Osteoblast (primary cell): ENCODE results near the gene RALBP1. TPM values are rescaled to one million over a fixed set of nuclear protein-coding genes. Genes with fewer than 3 reads are reported as not detected.

ENCODE experiments used
- DNase-seq: peaks from one replicate; pipeline ENCODE4 v3.0.0; 2011; ENCODE audit warnings: low spot score, mixed read lengths; ENCODE audit not compliant: insufficient read length; ENCODE audit errors: missing footprints
- H2AFZ ChIP-seq: 2 replicates; pipeline ENCODE4 v1.6.0; 2011; ENCODE audit warnings: mild to moderate bottlenecking, low read length
- H3K27ac ChIP-seq: 2 replicates; pipeline ENCODE4 v1.5.1; 2011; ENCODE audit warnings: mild to moderate bottlenecking, low read depth, low read length, moderate library complexity
- H3K27me3 ChIP-seq: 2 replicates; pipeline ENCODE4 v1.6.0; 2012; ENCODE audit warnings: mild to moderate bottlenecking, control low read depth, inconsistent platforms, low read length, moderate library complexity; ENCODE audit not compliant: insufficient read depth
- H3K36me3 ChIP-seq: 2 replicates; pipeline ENCODE4 v1.5.1; 2011; ENCODE audit warnings: mild to moderate bottlenecking, low read length, control low read depth, moderate library complexity; ENCODE audit not compliant: insufficient read depth
- H3K4me1 ChIP-seq: 2 replicates; pipeline ENCODE4 v1.5.1; 2011; ENCODE audit warnings: mild to moderate bottlenecking, low read length, control low read depth, moderate library complexity; ENCODE audit not compliant: insufficient read depth
- H3K4me2 ChIP-seq: 2 replicates; pipeline ENCODE4 v1.6.0; 2011; ENCODE audit warnings: mild to moderate bottlenecking, low read length; ENCODE audit not compliant: insufficient read depth
- H3K4me3 ChIP-seq: fragments of 200-600 bp; sonication (generic); 3 replicates; pipeline ENCODE4 v1.5.1; 2012; ENCODE audit warnings: mild to moderate bottlenecking, low read length, inconsistent platforms; ENCODE audit not compliant: insufficient read depth
- H3K79me2 ChIP-seq: 2 replicates; pipeline ENCODE4 v1.6.0; 2012; ENCODE audit warnings: mild to moderate bottlenecking, low read length, control low read depth, inconsistent platforms; ENCODE audit not compliant: insufficient read depth
- H3K9me3 ChIP-seq: 2 replicates; pipeline ENCODE4 v1.5.1; 2011; ENCODE audit warnings: low read depth, low read length, control low read depth
- H4K20me1 ChIP-seq: 2 replicates; pipeline ENCODE4 v1.6.0; 2012; ENCODE audit warnings: mild to moderate bottlenecking, low read length, control low read depth; ENCODE audit not compliant: insufficient read depth
- CTCF ChIP-seq: IDR thresholded peaks from 2 replicates; pipeline ENCODE4 v1.5.1; 2011; ENCODE audit warnings: mild to moderate bottlenecking, low read depth, low read length, moderate library complexity; ENCODE audit errors: extremely low read depth
- total RNA-seq: library from RNA; depleted of rRNA; stranded (reverse); fragments of >200 nt; gene quantifications from 2 replicates; pipeline ENCODE4 v1.2.3, GENCODE V29; 2012

Gene RALBP1
- total RNA-seq, 1 donor = 90.8 TPM

- peaks cover 85% of the 10 kb centered on the region for H3K36me3 ChIP-seq
- no peaks in the 10 kb centered on the region for H3K27me3 ChIP-seq
- H2AFZ ChIP-seq = no peak overlapping the region
- H3K79me2 ChIP-seq = peaks cover 15% of the 10 kb centered on the region
- peaks cover 9% of the 10 kb centered on the region for H4K20me1 ChIP-seq
- no peak for TF ChIP-seq CTCF
- no peaks in the 10 kb centered on the region for H3K9me3 ChIP-seq
- H3K4me2 ChIP-seq = no peak overlapping the region
- no peak overlapping the region for H3K27ac ChIP-seq
- H3K4me3 ChIP-seq = no peak overlapping the region
- no peaks in the 10 kb centered on the region for H3K4me1 ChIP-seq
- DNase-seq = no peak
These were observed 76.9 kb downstream of the RALBP1 start for GRCh38 chr18:9552191-9552590.

GRCh38 chr18:9552616-9553015 is 77.3 kb downstream of the RALBP1 start:
- peaks cover 15% of the 10 kb centered on the region for H3K79me2 ChIP-seq
- no peaks in the 10 kb centered on the region for H3K9me3 ChIP-seq
- TF ChIP-seq CTCF = no peak
- H3K27me3 ChIP-seq = no peaks in the 10 kb centered on the region
- no peak overlapping the region for H3K27ac ChIP-seq
- no peak overlapping the region for H3K4me2 ChIP-seq
- H3K4me3 ChIP-seq = no peak overlapping the region
- no peak for DNase-seq
- H3K36me3 ChIP-seq = peaks cover 83% of the 10 kb centered on the region
- H4K20me1 ChIP-seq = peaks cover 9% of the 10 kb centered on the region
- H2AFZ ChIP-seq = no peak overlapping the region
- no peaks in the 10 kb centered on the region for H3K4me1 ChIP-seq

- H3K4me1 ChIP-seq = no peaks in the 10 kb centered on the region
- no peak overlapping the region for H2AFZ ChIP-seq
- H3K79me2 ChIP-seq = peaks cover 8% of the 10 kb centered on the region
- no peaks in the 10 kb centered on the region for H4K20me1 ChIP-seq
- no peak overlapping the region for H3K4me2 ChIP-seq
- H3K36me3 ChIP-seq = peaks cover 80% of the 10 kb centered on the region
- TF ChIP-seq CTCF = no peak
- no peaks in the 10 kb centered on the region for H3K27me3 ChIP-seq
- DNase-seq = no peak
- H3K9me3 ChIP-seq = no peaks in the 10 kb centered on the region
- no peak overlapping the region for H3K4me3 ChIP-seq
- H3K27ac ChIP-seq = no peak overlapping the region
These were observed 82.1 kb downstream of the RALBP1 start for GRCh38 chr18:9557250-9557943.

- Histone ChIP-seq H3K79me2 (peaks cover 3% of the 10 kb centered on the region), H2AFZ (no peak overlapping the region), H3K4me1 (no peaks in the 10 kb centered on the region), H4K20me1 (no peaks in the 10 kb centered on the region), H3K36me3 (peaks cover 80% of the 10 kb centered on the region), H3K4me2 (no peak overlapping the region), H3K27me3 (no peaks in the 10 kb centered on the region), H3K27ac (no peak overlapping the region), H3K9me3 (no peaks in the 10 kb centered on the region), H3K4me3 (no peak overlapping the region)
- TF ChIP-seq CTCF = no peak
- DNase-seq = no peak
These were observed 83.2 kb downstream of the RALBP1 start for GRCh38 chr18:9558387-9559064.
